ENCODE data around the gene TADA2B.

DNA sequence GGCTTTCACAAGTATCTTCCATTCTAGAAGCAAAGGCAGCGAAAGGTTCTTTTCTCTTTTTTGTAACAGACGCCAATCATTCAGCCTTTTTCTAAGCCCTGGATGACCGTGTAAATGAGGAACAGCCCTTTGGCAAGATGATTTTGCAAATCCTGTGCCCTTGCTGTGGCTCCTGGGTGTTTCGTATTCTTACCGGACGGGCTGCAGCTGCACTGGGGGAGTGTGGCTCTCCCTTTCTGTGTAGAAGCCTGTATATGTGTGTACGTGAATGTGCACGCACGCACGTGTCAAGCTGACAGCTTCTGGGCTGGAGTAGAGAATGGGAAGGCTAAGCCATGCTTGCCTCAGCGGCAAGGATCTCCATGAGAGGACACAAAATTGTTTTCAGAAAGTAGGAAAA is 16.5 kb downstream of the TADA2B start:
- TF ChIP-seq POLR2A (IDR thresholded peaks at IDR 0.05; ENCODE audit: low read depth, low read length) = no peak
- TF ChIP-seq, protein P1, sequence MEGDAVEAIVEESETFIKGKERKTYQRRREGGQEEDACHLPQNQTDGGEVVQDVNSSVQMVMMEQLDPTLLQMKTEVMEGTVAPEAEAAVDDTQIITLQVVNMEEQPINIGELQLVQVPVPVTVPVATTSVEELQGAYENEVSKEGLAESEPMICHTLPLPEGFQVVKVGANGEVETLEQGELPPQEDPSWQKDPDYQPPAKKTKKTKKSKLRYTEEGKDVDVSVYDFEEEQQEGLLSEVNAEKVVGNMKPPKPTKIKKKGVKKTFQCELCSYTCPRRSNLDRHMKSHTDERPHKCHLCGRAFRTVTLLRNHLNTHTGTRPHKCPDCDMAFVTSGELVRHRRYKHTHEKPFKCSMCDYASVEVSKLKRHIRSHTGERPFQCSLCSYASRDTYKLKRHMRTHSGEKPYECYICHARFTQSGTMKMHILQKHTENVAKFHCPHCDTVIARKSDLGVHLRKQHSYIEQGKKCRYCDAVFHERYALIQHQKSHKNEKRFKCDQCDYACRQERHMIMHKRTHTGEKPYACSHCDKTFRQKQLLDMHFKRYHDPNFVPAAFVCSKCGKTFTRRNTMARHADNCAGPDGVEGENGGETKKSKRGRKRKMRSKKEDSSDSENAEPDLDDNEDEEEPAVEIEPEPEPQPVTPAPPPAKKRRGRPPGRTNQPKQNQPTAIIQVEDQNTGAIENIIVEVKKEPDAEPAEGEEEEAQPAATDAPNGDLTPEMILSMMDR (conservative IDR thresholded peaks at IDR 0.05; ENCODE audit: low read depth, low read length) = no peak

Measured in IMR-90 (cell line).